Pulmonary artery endothelial cell (primary cell): ENCODE data around the gene REEP3. TPM values are rescaled to one million over a fixed set of nuclear protein-coding genes. Genes with fewer than 3 reads are reported as not detected.
A peak's percentile ranks its signal among the peaks of the same experiment; 100 is the strongest.
"Not testable (repeated sequence)": the region's sequence is repeated elsewhere in the genome, so short reads cannot be mapped to it uniquely, and the experiment has no call there.

Source experiments
- DNase-seq: peaks from one replicate; pipeline ENCODE4 v3.0.0-alpha.2; 2011; ENCODE audit warnings: low read depth, low spot score
- total RNA-seq: library from RNA; depleted of rRNA; stranded (reverse); fragments of >200 nt; gene quantifications from 2 replicates; pipeline ENCODE4 v1.2.3, GENCODE V29; 2014

REEP3 gene
- total RNA-seq, 1 donor from 2014 or later: 39.4 TPM

GRCh38 chr10:63547628-63548360 is 26.6 kb downstream of the REEP3 start:
- DNase-seq: no peak

- no peak for DNase-seq
Observed at GRCh38 chr10:63548860-63549259, 27.7 kb downstream of the REEP3 start.

GRCh38 chr10:63549810-63550209 is 28.6 kb downstream of the REEP3 start:
- DNase-seq: no peak

- DNase-seq: no peak
Observed at GRCh38 chr10:63553031-63553430, 31.8 kb downstream of the REEP3 start.

- no peak for DNase-seq
Observed at GRCh38 chr10:63553473-63553872, 32.3 kb downstream of the REEP3 start.

GRCh38 chr10:63554657-63555056 is 33.5 kb downstream of the REEP3 start:
- no peak for DNase-seq

- no peak for DNase-seq
Observed at GRCh38 chr10:63555330-63555729, 34.1 kb downstream of the REEP3 start.

- DNase-seq: no peak
Observed at GRCh38 chr10:63558132-63558784, 37.1 kb downstream of the REEP3 start.

- no peak for DNase-seq
Observed at GRCh38 chr10:63561341-63561740, 40.1 kb downstream of the REEP3 start.

- no peak for DNase-seq
Observed at GRCh38 chr10:63562391-63562790, 41.2 kb downstream of the REEP3 start.

- no peak for DNase-seq
Observed at GRCh38 chr10:63562857-63563256, 41.7 kb downstream of the REEP3 start.

GRCh38 chr10:63563623-63564022 is 42.4 kb downstream of the REEP3 start:
- DNase-seq: no peak

- not testable (repeated sequence) for DNase-seq
Observed at GRCh38 chr10:63564731-63565130, 43.5 kb downstream of the REEP3 start.

GRCh38 chr10:63573068-63573697 is 52.0 kb downstream of the REEP3 start:
- peak; percentile 61 for DNase-seq

GRCh38 chr10:63574011-63574410 is 52.8 kb downstream of the REEP3 start:
- no peak for DNase-seq

- no peak for DNase-seq
Observed at GRCh38 chr10:63576501-63576900, 55.3 kb downstream of the REEP3 start.

GRCh38 chr10:63578501-63578900 is 57.3 kb downstream of the REEP3 start:
- DNase-seq: no peak

- no peak for DNase-seq
Observed at GRCh38 chr10:63579371-63580014, 58.3 kb downstream of the REEP3 start.

GRCh38 chr10:63582690-63583089 is 61.5 kb downstream of the REEP3 start:
- DNase-seq: no peak

- DNase-seq: no peak
Observed at GRCh38 chr10:63583397-63583796, 62.2 kb downstream of the REEP3 start.

- no peak for DNase-seq
Observed at GRCh38 chr10:63583909-63584724, 62.9 kb downstream of the REEP3 start.
